Karpas-422 (cell line): ENCODE data around the gene ASTN2. TPM values are rescaled to one million over a fixed set of nuclear protein-coding genes. Genes with fewer than 3 reads are reported as not detected.
A peak's percentile ranks its signal among the peaks of the same experiment; 100 is the strongest.

Source experiments
- DNase-seq: peaks from one replicate; pipeline ENCODE4 v3.0.0-alpha.2; 2015
- H2AFZ ChIP-seq: fragments of 200-600 bp; sonication (generic); 2 replicates; pipeline ENCODE4 v1.6.1; 2014; ENCODE audit warnings: antibody characterized with exemption, low read length, mixed read lengths
- H3K27ac ChIP-seq: fragments of 200-600 bp; sonication (generic); 2 replicates; pipeline ENCODE4 v1.5.1; 2014; ENCODE audit warnings: mild to moderate bottlenecking, low read length, moderate library complexity
- H3K27me3 ChIP-seq: fragments of 200-600 bp; sonication (generic); 2 replicates; pipeline ENCODE4 v1.6.1; 2014; ENCODE audit warnings: low read length, mixed read lengths
- H3K36me3 ChIP-seq: fragments of 200-600 bp; sonication (generic); 2 replicates; pipeline ENCODE4 v1.6.1; 2014; ENCODE audit warnings: low read length, mixed read lengths; ENCODE audit not compliant: insufficient read depth
- H3K4me1 ChIP-seq: fragments of 200-600 bp; sonication (generic); 2 replicates; pipeline ENCODE4 v1.6.1; 2014; ENCODE audit warnings: mild to moderate bottlenecking, low read length, mixed read lengths
- H3K4me2 ChIP-seq: fragments of 200-600 bp; sonication (generic); 2 replicates; pipeline ENCODE4 v1.6.1; 2014; ENCODE audit warnings: low read length, low read depth, mild to moderate bottlenecking; ENCODE audit not compliant: poor library complexity, severe bottlenecking
- H3K4me3 ChIP-seq: fragments of 200-600 bp; sonication (generic); 2 replicates; pipeline ENCODE4 v1.5.1; 2014; ENCODE audit warnings: mild to moderate bottlenecking, antibody characterized with exemption, low read length, mixed read lengths
- H3K79me2 ChIP-seq: fragments of 200-600 bp; sonication (generic); 2 replicates; pipeline ENCODE4 v1.6.1; 2014; ENCODE audit warnings: mild to moderate bottlenecking, low read length, mixed read lengths
- H3K9ac ChIP-seq: fragments of 200-600 bp; sonication (generic); 2 replicates; pipeline ENCODE4 v1.6.0; 2014; ENCODE audit warnings: low read length
- H3K9me2 ChIP-seq: fragments of 200-600 bp; sonication (generic), shearing (Covaris generic); replicated peaks from 2 replicates; pipeline ENCODE4 v1.6.0; 2014; ENCODE audit warnings: mild to moderate bottlenecking, low read length, moderate library complexity; ENCODE audit not compliant: insufficient read depth
- H3K9me3 ChIP-seq: fragments of 300-700, 200-600 bp; sonication (generic); 2 replicates; pipeline ENCODE4 v1.6.1; 2014; ENCODE audit warnings: low read length, mixed read lengths
- H4K20me1 ChIP-seq: fragments of 200-600 bp; sonication (generic); 2 replicates; pipeline ENCODE4 v1.6.1; 2014; ENCODE audit warnings: mild to moderate bottlenecking, antibody characterized with exemption, low read length, low read depth; ENCODE audit not compliant: insufficient read depth
- total RNA-seq: library from RNA; depleted of rRNA; stranded (reverse); fragments of >200 nt; shearing (Covaris generic); gene quantifications from 2 replicates; pipeline ENCODE4 v1.2.3, GENCODE V29; 2014; ENCODE audit warnings: low replicate concordance

ASTN2 gene
- total RNA-seq, 1 experiment from 2014 or later = 5.3 TPM

GRCh38 chr9:116404228-116404627 is 1010.6 kb downstream of the ASTN2 start:
- Histone ChIP-seq H3K27me3 (no peaks in the 10 kb centered on the region), H3K79me2 (no peaks in the 10 kb centered on the region), H3K9me3 (no peaks in the 10 kb centered on the region), H3K4me2 (no peak overlapping the region), H4K20me1 (no peaks in the 10 kb centered on the region), H3K4me1 (peaks cover 6% of the 10 kb centered on the region; the same call in 1 of the 2 replicates), H2AFZ (no peak overlapping the region), H3K36me3 (no peaks in the 10 kb centered on the region), H3K27ac (no peak overlapping the region), H3K4me3 (no peak overlapping the region), H3K9ac (no peak overlapping the region), H3K9me2 (no peaks in the 10 kb centered on the region)
- no peak for DNase-seq

GRCh38 chr9:116403171-116403570 is 1011.7 kb downstream of the ASTN2 start:
- Histone ChIP-seq H3K27ac (no peak overlapping the region), H2AFZ (no peak overlapping the region), H3K9me2 (no peaks in the 10 kb centered on the region), H3K27me3 (no peaks in the 10 kb centered on the region), H3K79me2 (no peaks in the 10 kb centered on the region), H3K9ac (no peak overlapping the region), H3K4me3 (no peak overlapping the region), H4K20me1 (no peaks in the 10 kb centered on the region), H3K9me3 (no peaks in the 10 kb centered on the region), H3K4me2 (no peak overlapping the region), H3K4me1 (peaks cover 6% of the 10 kb centered on the region; the same call in 1 of the 2 replicates), H3K36me3 (no peaks in the 10 kb centered on the region)
- no peak for DNase-seq

- peak overlapping the region; percentile 4; the same call in 1 of the 2 replicates for H3K27ac ChIP-seq
- H3K4me2 ChIP-seq = peak overlapping the region; percentile 53
- H4K20me1 ChIP-seq = no peaks in the 10 kb centered on the region
These were observed 1019.2 kb downstream of the ASTN2 start for GRCh38 chr9:116395699-116396037.

GRCh38 chr9:116394894-116395698 is 1019.8 kb downstream of the ASTN2 start:
- Histone ChIP-seq H3K79me2 (no peaks in the 10 kb centered on the region), H3K4me2 (peak overlapping the region; percentile 53), H3K36me3 (no peaks in the 10 kb centered on the region), H3K4me3 (no peak overlapping the region; the same call in 1 of the 2 replicates), H3K4me1 (peaks cover 44% of the 10 kb centered on the region), H3K9me2 (no peaks in the 10 kb centered on the region), H3K9ac (peak overlapping the region; percentile 37), H3K27me3 (no peaks in the 10 kb centered on the region), H2AFZ (no peak overlapping the region), H3K9me3 (no peaks in the 10 kb centered on the region), H4K20me1 (no peaks in the 10 kb centered on the region), H3K27ac (peak overlapping the region; percentile 71)
- peak; percentile 79 for DNase-seq

More at GRCh38 chr9:116395699-116396037, 1019.2 kb downstream of the ASTN2 start:
- Histone ChIP-seq H3K4me3 (no peak overlapping the region; the same call in 1 of the 2 replicates), H3K9ac (peak overlapping the region; percentile 27; the same call in 1 of the 2 replicates), H2AFZ (no peak overlapping the region), H3K79me2 (no peaks in the 10 kb centered on the region), H3K27me3 (no peaks in the 10 kb centered on the region), H3K9me3 (no peaks in the 10 kb centered on the region), H3K36me3 (no peaks in the 10 kb centered on the region), H3K9me2 (no peaks in the 10 kb centered on the region), H3K4me1 (peaks cover 42% of the 10 kb centered on the region)
- DNase-seq = no peak

- no peaks in the 10 kb centered on the region for H3K36me3 ChIP-seq
- no peaks in the 10 kb centered on the region for H3K79me2 ChIP-seq
- no peaks in the 10 kb centered on the region for H4K20me1 ChIP-seq
- H3K27ac ChIP-seq = peak overlapping the region; percentile 71; the same call in 1 of the 2 replicates
- DNase-seq = no peak
- H3K9ac ChIP-seq = no peak overlapping the region
- H3K9me2 ChIP-seq = no peaks in the 10 kb centered on the region
- H3K27me3 ChIP-seq = no peaks in the 10 kb centered on the region
- peaks cover 44% of the 10 kb centered on the region for H3K4me1 ChIP-seq
- H3K9me3 ChIP-seq = no peaks in the 10 kb centered on the region
- H3K4me2 ChIP-seq = no peak overlapping the region
- H3K4me3 ChIP-seq = no peak overlapping the region
- no peak overlapping the region for H2AFZ ChIP-seq
These were observed 1020.8 kb downstream of the ASTN2 start for GRCh38 chr9:116394070-116394469.

- Histone ChIP-seq H2AFZ (no peak overlapping the region), H3K27me3 (no peaks in the 10 kb centered on the region), H3K27ac (no peak overlapping the region), H3K9ac (no peak overlapping the region), H3K4me1 (peaks cover 46% of the 10 kb centered on the region), H3K36me3 (no peaks in the 10 kb centered on the region), H3K9me2 (no peaks in the 10 kb centered on the region), H3K4me2 (no peak overlapping the region), H3K79me2 (no peaks in the 10 kb centered on the region), H3K9me3 (no peaks in the 10 kb centered on the region), H4K20me1 (no peaks in the 10 kb centered on the region), H3K4me3 (no peak overlapping the region)
- no peak for DNase-seq
These were observed 1021.7 kb downstream of the ASTN2 start for GRCh38 chr9:116393198-116393597.

- H3K4me3 ChIP-seq = no peak overlapping the region
- peaks cover 55% of the 10 kb centered on the region for H3K4me1 ChIP-seq
- no peak overlapping the region; the same call in 1 of the 2 replicates for H3K27ac ChIP-seq
- no peaks in the 10 kb centered on the region for H3K36me3 ChIP-seq
- H3K79me2 ChIP-seq = no peaks in the 10 kb centered on the region
- no peaks in the 10 kb centered on the region for H4K20me1 ChIP-seq
- no peaks in the 10 kb centered on the region for H3K9me2 ChIP-seq
- no peaks in the 10 kb centered on the region for H3K9me3 ChIP-seq
- H3K27me3 ChIP-seq = no peaks in the 10 kb centered on the region
- DNase-seq = no peak
- H3K9ac ChIP-seq = 0 out of 2 replicates have a peak overlapping the region, but pooled peaks have one; percentile 11
- H3K4me2 ChIP-seq = no peak overlapping the region
- H2AFZ ChIP-seq = no peak overlapping the region
These were observed 1023.5 kb downstream of the ASTN2 start for GRCh38 chr9:116391306-116391900.
